Epithelial cell of proximal tubule (primary cell): ENCODE results near the gene RBPJL. TPM values are rescaled to one million over a fixed set of nuclear protein-coding genes. Genes with fewer than 3 reads are reported as not detected.

Experiments used
- DNase-seq: peaks from one replicate; pipeline ENCODE4 v3.0.0-alpha.2; 2011; ENCODE audit warnings: low read depth
- H3K4me3 ChIP-seq: 2 replicates; pipeline ENCODE4 v1.5.1; 2011; ENCODE audit warnings: low read depth, mild to moderate bottlenecking, low read length
- CTCF ChIP-seq: conservative IDR thresholded peaks from 2 replicates; pipeline ENCODE4 v1.5.1; 2012; ENCODE audit warnings: low read depth, mild to moderate bottlenecking, low read length
- total RNA-seq: library from RNA; depleted of rRNA; stranded (reverse); fragments of >200 nt; gene quantifications from 2 replicates; pipeline ENCODE4 v1.2.3, GENCODE V29; 2015

The RBPJL gene
- total RNA-seq, 1 donor from 2014 or later, result not detected

DNA sequence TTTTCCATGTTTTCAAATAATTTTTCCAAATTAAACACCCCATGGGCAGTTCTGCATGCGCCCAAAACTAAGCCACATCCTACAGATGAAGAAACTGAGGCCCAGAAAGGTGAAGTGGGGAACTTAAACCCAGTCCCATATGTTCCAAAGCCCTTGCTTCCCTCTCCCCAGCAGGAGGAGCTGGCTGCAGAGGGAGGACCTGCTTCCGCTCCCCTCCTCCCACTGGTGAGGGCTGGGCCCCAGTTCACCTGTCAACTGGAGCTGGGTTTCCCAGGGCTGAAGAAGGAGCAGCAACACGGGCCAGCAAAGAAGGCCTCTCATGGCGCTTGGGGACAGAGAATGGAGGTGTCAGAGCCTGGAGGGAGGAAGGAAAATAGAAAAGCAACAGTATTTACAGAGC is 1.4 kb upstream of the RBPJL start:
- no peak overlapping the region for H3K4me3 ChIP-seq
- peak; percentile 28 for TF ChIP-seq CTCF
- DNase-seq, result no peak

- no peak for DNase-seq
- TF ChIP-seq CTCF, result no peak
- no peak overlapping the region for H3K4me3 ChIP-seq
Measured at GRCh38 chr20:45307076-45307640, 518 bp downstream of the RBPJL start.

- no peak for DNase-seq
- no peak within 1 kb of the TSS for H3K4me3 ChIP-seq
- TF ChIP-seq CTCF, result no peak
Measured at GRCh38 chr20:45308117-45308778, 1.6 kb downstream of the RBPJL start, which contains the start of gene MATN4. Gene MATN4 (minus strand): TSS chr20:45308299. CDS start chr20:45305582, 2,717 bp downstream.

GRCh38 chr20:45309075-45309474 is 2.4 kb downstream of the RBPJL start:
- no peak for TF ChIP-seq CTCF
- H3K4me3 ChIP-seq, result no peak overlapping the region
- no peak for DNase-seq

DNA sequence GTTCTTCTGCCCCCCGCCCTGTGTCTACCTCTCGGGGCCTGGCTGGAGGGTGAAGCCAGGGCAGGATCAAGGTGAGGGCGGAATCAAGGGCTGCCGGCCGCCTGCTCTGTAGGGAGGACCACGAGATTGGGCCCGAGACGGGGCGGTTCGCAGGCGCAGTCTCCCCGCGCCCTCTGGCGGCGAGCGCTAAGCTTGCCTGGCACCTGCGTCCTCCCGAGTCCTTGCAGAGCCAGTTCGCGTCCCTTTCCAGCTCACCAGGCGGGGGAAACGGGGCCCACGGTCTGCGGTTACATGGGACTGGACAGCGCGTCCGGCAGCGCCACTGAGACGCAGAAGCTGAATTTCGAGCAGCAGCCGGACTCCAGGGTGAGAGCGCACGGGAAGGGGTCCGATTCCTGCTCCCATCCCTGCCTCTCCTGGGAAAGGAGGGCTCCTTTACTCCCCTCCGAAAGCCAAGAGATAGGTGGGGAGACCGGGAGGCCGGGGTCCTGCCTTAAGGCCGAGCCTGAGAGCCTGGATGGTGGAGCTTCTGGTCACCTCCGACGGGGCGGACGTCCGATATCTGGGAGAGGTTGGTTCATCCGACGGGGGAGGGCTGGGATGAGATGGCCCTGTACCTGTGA is 5.1 kb downstream of the RBPJL start:
- no peak for DNase-seq
- peak; percentile 83 for TF ChIP-seq CTCF
- no peak overlapping the region for H3K4me3 ChIP-seq

DNA sequence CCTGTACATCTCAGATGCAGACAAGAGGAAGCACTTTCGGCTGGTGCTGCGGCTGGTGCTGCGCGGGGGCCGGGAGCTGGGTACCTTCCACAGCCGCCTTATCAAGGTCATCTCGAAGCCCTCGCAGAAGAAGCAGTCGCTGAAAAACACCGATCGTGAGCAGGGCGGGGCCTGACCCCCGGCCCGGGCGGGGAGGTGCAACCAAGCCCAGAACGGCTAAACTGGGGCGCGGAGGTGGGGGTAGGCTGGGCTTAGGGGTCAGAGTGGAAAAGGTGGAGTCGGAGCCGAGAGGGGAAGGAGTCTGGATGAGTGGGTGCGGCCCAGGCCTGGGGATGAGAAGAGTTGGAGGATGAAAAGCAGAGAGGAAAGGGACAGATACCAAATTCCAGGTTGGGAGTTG is 5.6 kb downstream of the RBPJL start:
- DNase-seq, result no peak
- H3K4me3 ChIP-seq, result no peak overlapping the region
- no peak for TF ChIP-seq CTCF
